Prostate gland (tissue), 2 donors: ENCODE results near the gene TAC4.

ENCODE experiments used
- CTCF ChIP-seq, 4 experiments: fragments of 200-600 bp in 2 of 4; fragments of 450-650 bp in 2 of 4; sonication (generic) in 2 of 4; IDR thresholded peaks; 1 replicate in 3 of 4; 2 replicates in 1 of 4; pipeline ENCODE4 v1.5.1; 2016 to 2019; ENCODE audit warnings: antibody characterized with exemption in 4 of 4, mild to moderate bottlenecking in 2 of 4, moderate library complexity in 2 of 4
- POLR2A ChIP-seq: fragments of 450-650 bp; IDR thresholded peaks from one replicate; pipeline ENCODE4 v1.6.1; 2016; ENCODE audit warnings: antibody characterized with exemption, mild to moderate bottlenecking
- POLR2AphosphoS5 ChIP-seq: sonication (generic); formaldehyde crosslinking; IDR thresholded peaks from one replicate; pipeline ENCODE4 v1.6.1; 2017; ENCODE audit warnings: antibody characterized with exemption

- TF ChIP-seq POLR2AphosphoS5 (no peak), POLR2A (no peak), CTCF (IDR thresholded peaks at IDR 0.05) (no peak)
Observed at GRCh38 chr17:49821466-49821865, 26.4 kb downstream of the TAC4 start.
